IPS DF 6.9 (cell line): Measurements from ENCODE around the gene C3orf33.
A peak's percentile ranks its signal among the peaks of the same experiment; 100 is the strongest.

Experiments
- DNase-seq: peaks from one replicate; pipeline ENCODE4 v3.0.0-alpha.2; 2013; ENCODE audit warnings: low read depth, low spot score
- H3K27ac ChIP-seq: one replicate; pipeline ENCODE4 v1.5.1; 2013; ENCODE audit warnings: low read length, control low read depth
- H3K27me3 ChIP-seq: 2 replicates; pipeline ENCODE4 v1.6.1; 2013; ENCODE audit warnings: mild to moderate bottlenecking, low read length; ENCODE audit not compliant: control insufficient read depth, insufficient read depth
- H3K36me3 ChIP-seq: 2 replicates; pipeline ENCODE4 v1.6.1; 2013; ENCODE audit warnings: low read length; ENCODE audit not compliant: control insufficient read depth, insufficient read depth
- H3K4me1 ChIP-seq: 2 replicates; pipeline ENCODE4 v1.6.1; 2013; ENCODE audit warnings: low read length; ENCODE audit not compliant: control insufficient read depth, insufficient read depth
- H3K4me3 ChIP-seq: 2 replicates; pipeline ENCODE4 v1.5.1; 2013; ENCODE audit warnings: mild to moderate bottlenecking, low read length
- H3K9me3 ChIP-seq: 2 replicates; pipeline ENCODE4 v1.6.1; 2013; ENCODE audit warnings: low read length, inconsistent platforms; ENCODE audit not compliant: control insufficient read depth, insufficient read depth
- WGBS: extraction: QIAGEN DNeasy Blood & Tissue Kit; methylation state at CpG from one replicate; pipeline ENCODE4 v1.1.7; 2013; ENCODE audit warnings: mixed read lengths, missing lambda C conversion rate; ENCODE audit not compliant: insufficient read length, insufficient coverage; 5-methylcytosine and 5-hydroxymethylcytosine counted together

C3orf33 gene

GRCh38 chr3:155748611-155749365, 57.3 kb downstream of the C3orf33 start:
- whole genome bisulfite sequencing = no CpG with 5 or more reads among the region's 8 CpGs
- H3K27ac ChIP-seq = no peak overlapping the region
- no peaks in the 10 kb centered on the region for H3K27me3 ChIP-seq

GRCh38 chr3:155747946-155748290, 58.2 kb downstream of the C3orf33 start:
- Histone ChIP-seq H3K36me3 (no peaks in the 10 kb centered on the region), H3K4me1 (peaks cover 3% of the 10 kb centered on the region), H3K9me3 (no peaks in the 10 kb centered on the region), H3K27me3 (no peaks in the 10 kb centered on the region), H3K27ac (no peak overlapping the region), H3K4me3 (no peak overlapping the region)
- DNase-seq = no peak
- no CpG with 5 or more reads among the region's 3 CpGs for whole genome bisulfite sequencing

More at GRCh38 chr3:155748611-155749365, 57.3 kb downstream of the C3orf33 start:
- Histone ChIP-seq H3K4me3 (no peak overlapping the region), H3K4me1 (peaks cover 3% of the 10 kb centered on the region), H3K36me3 (no peaks in the 10 kb centered on the region), H3K9me3 (no peaks in the 10 kb centered on the region)
- no peak for DNase-seq

- no peaks in the 10 kb centered on the region for H3K9me3 ChIP-seq
- DNase-seq = no peak
- H3K36me3 ChIP-seq = no peaks in the 10 kb centered on the region
- H3K4me1 ChIP-seq = peaks cover 3% of the 10 kb centered on the region
- H3K4me3 ChIP-seq = no peak overlapping the region
- no peaks in the 10 kb centered on the region for H3K27me3 ChIP-seq
- no CpG with 5 or more reads among the region's 2 CpGs for WGBS
- H3K27ac ChIP-seq = no peak overlapping the region
Measured at GRCh38 chr3:155747286-155747945, 58.7 kb downstream of the C3orf33 start.

- Histone ChIP-seq H3K36me3 (no peaks in the 10 kb centered on the region), H3K4me1 (peaks cover 3% of the 10 kb centered on the region), H3K4me3 (no peak overlapping the region), H3K9me3 (no peaks in the 10 kb centered on the region), H3K27ac (no peak overlapping the region), H3K27me3 (no peaks in the 10 kb centered on the region)
- WGBS = no CpG with 5 or more reads among the region's 1 CpG
- DNase-seq = no peak
Measured at GRCh38 chr3:155746703-155747102, 59.4 kb downstream of the C3orf33 start.

GRCh38 chr3:155745795-155746550, 60.1 kb downstream of the C3orf33 start:
- Histone ChIP-seq H3K27me3 (no peaks in the 10 kb centered on the region), H3K36me3 (no peaks in the 10 kb centered on the region), H3K4me1 (peaks cover 3% of the 10 kb centered on the region), H3K27ac (no peak overlapping the region), H3K9me3 (no peaks in the 10 kb centered on the region), H3K4me3 (peak overlapping the region; percentile 23; the same call in 1 of the 2 replicates)
- DNase-seq = no peak
- WGBS = no CpG with 5 or more reads among the region's 19 CpGs

- Histone ChIP-seq H3K27me3 (no peaks in the 10 kb centered on the region), H3K4me3 (peak within 1 kb of the TSS; percentile 83), H3K36me3 (no peaks in the 10 kb centered on the region), H3K4me1 (peaks cover 3% of the 10 kb centered on the region), H3K27ac (no peak within 1 kb of the TSS), H3K9me3 (no peaks in the 10 kb centered on the region)
- peak; percentile 84 for DNase-seq
- no CpG with 5 or more reads among the region's 33 CpGs for WGBS
Measured at GRCh38 chr3:155744626-155745324, 61.3 kb downstream of the C3orf33 start, which contains the start of gene PLCH1. Gene PLCH1 (minus strand): TSS chr3:155745071. CDS start chr3:155704224, 40,847 bp downstream.

GRCh38 chr3:155744010-155744625, 62.0 kb downstream of the C3orf33 start:
- Histone ChIP-seq H3K36me3 (no peaks in the 10 kb centered on the region), H3K4me1 (peaks cover 3% of the 10 kb centered on the region), H3K27ac (no peak overlapping the region), H3K9me3 (no peaks in the 10 kb centered on the region), H3K27me3 (no peaks in the 10 kb centered on the region), H3K4me3 (peak overlapping the region; percentile 83)
- no peak for DNase-seq
- WGBS = no CpG with 5 or more reads among the region's 48 CpGs

- Histone ChIP-seq H3K36me3 (no peaks in the 10 kb centered on the region), H3K9me3 (no peaks in the 10 kb centered on the region), H3K27me3 (no peaks in the 10 kb centered on the region), H3K4me3 (peak overlapping the region; percentile 83; the same call in 1 of the 2 replicates), H3K4me1 (peaks cover 3% of the 10 kb centered on the region), H3K27ac (no peak overlapping the region)
- WGBS = no CpG with 5 or more reads among the region's 8 CpGs
- no peak for DNase-seq
Measured at GRCh38 chr3:155743606-155744005, 62.5 kb downstream of the C3orf33 start.

GRCh38 chr3:155742349-155742965, 63.6 kb downstream of the C3orf33 start:
- no peak for DNase-seq
- H3K27ac ChIP-seq = no peak overlapping the region
- no peak overlapping the region for H3K4me3 ChIP-seq
- no peaks in the 10 kb centered on the region for H3K9me3 ChIP-seq
- no peaks in the 10 kb centered on the region for H3K27me3 ChIP-seq
- no peaks in the 10 kb centered on the region for H3K36me3 ChIP-seq
- 80% methylated on average over 1 of the region's 5 CpGs for WGBS
- H3K4me1 ChIP-seq = 0 out of 2 replicates have a peak, but pooled peaks cover 2% of the 10 kb centered on the region
